ENCODE results near the gene PAK2.
"Not testable (repeated sequence)": the region's sequence is repeated elsewhere in the genome, so short reads cannot be mapped to it uniquely, and the experiment has no call there.

PAK2 gene

DNA sequence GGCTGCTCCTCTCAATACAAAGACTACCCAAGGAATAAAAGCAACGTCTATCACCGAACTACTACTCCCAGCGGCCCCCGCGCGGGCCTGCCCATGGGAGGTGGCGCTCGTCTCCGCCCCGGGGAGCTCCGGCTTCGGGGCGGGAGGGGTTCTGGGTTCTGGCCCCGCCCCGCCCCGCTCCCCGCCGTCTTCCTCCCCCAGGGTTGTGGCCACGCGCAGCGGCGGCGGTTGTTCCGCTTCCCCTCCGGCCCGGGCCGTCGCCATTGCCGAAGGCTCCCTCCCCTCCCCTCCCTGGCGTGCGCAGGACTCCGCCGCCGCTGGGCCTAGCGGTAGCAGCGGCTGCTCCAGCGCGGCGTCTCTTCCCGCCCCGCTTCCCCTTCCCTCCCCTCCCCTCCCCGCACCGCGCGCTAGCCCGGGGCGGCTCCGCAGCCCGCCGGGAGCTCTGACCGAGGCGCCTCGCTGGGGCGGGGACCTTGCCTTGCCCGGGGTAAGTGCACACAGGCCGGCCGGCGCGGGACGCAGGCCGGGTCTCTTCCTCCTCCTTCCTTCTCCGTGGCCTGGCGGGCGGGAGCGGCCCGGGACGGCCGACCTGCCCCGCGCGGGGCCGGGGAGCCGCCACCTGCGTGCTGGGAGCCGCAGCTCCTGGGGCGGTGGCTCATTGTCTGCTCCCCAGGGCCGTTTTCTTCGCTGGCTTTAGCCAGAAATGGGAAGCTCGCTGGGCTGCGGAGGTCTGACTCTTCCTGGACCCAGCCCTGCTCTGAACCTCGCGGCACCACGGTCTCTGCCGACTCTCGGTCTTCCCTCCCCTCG lies at the start of gene PAK2:
Gene PAK2, plus strand, starts transcription at position 187 of the 810 bp plus-strand sequence. CDS start 42,790 bp downstream, outside the sequence.
- DNase-seq (ENCODE audit: low read depth in 1 of 2, low spot score in 1 of 2): peak; percentile 83 to 86

DNA sequence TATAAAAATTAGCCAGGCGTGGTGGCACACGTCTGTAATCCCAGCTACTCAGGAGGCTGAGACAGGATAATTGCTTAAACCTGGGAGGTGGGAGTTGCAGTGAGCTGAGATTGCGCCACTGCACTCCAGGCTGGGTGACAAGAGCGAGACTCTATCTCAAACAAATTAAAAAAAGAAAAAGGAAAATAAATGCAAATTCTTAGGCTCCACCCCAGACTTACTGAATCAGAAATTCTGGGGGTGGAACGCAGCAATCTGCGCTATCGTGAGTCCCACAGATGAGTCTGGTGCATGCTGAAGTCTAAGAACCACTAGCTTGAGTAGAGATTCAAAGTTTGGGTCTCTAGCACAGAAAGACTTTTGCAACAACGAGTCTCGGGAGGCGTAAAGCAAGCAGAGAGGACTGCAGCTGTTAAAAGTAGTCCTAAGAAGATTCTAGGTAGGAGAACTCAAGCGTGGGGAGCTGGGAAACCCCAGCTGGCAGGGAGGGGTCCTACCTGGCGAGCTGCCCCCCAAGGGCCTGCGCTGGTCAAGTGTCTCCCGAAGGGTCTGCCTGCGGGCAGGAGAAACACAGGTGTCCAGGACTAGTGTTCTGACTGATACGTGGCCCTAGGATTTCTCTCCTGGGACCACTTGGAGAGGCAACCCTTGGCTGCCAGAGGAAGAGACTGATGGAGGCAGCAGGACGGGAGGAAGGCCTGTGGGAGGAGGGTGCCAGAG lies 49.6 kb upstream of the PAK2 start:
- DNase-seq (ENCODE audit: low read depth in 1 of 2, low spot score in 1 of 2): no peak

DNA sequence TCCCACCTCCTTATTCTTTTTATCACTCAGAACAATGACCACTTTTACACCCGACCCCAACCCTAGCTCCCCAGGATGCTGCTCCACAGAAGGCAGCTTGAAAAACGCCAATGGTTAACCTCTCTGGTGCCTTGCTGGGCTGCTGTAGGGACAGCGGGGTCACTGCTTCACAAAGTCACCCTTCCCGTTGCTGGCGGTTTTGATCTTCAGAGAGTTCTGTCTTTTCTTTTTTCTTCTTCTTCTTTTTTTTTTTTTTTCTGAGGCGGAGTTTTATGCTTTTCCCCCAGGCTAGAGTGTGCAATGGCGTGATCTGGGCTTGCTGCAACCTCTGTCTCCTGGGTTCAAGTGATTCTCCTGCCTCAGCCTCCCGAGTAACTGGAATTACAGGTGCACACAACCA lies 48.3 kb upstream of the PAK2 start:
- no peak for DNase-seq (ENCODE audit: low read depth in 1 of 2, low spot score in 1 of 2)

DNA sequence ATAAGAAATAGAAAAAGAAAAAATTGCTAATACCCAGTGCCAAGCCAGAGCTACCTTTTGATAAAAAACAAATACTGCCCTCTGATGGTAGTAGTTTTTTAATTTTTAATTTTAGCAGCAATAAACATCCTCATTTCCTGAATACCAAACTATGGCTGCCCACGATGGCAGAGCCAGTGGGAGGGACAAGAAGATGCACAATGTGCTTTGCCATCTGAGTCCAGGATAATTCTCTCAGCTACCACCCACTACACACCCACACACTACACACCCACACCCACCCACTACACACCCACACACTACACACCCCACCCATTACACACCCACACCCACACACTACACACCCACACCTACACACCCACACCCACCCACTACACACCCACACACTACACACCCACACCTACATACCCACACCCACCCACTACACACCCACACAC lies 45.4 kb upstream of the PAK2 start:
- DNase-seq (ENCODE audit: low read depth in 1 of 2, low spot score in 1 of 2): no peak

DNA sequence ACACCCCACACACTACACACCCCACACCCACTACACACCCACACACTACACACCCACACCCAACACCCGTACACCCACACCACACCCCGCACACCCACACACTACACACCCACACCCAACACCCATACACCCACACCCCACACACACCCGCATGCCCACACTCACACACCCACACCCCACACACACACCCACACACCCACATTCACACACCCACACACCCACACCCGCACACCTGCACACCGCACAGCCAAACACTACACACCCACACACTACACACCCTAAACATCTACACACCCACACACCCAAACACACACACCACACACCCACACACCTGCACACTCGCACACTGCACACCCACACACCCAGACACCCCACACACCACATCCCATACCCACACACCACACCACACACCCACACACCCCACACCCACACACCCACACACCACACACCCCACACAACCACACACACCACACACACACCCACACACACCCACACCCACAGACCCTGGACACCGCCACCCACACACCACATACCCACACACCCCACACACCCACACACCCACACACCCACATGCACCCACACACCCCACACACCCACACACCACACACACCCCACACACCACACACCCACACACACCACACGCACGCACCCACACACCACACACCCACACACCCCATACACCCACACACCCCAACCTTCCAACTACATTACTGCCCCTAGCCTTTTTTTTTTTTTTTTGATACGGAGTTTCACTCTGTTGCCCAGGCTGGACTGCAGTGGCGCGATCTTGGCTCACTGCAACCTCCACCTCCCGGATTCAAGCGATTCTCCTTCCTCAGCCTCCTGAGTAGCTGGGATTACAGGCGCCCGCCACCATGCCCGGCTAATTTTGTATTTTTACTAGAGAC lies 44.5 kb upstream of the PAK2 start:
- DNase-seq (ENCODE audit: low read depth in 1 of 2, low spot score in 1 of 2): no peak

DNA sequence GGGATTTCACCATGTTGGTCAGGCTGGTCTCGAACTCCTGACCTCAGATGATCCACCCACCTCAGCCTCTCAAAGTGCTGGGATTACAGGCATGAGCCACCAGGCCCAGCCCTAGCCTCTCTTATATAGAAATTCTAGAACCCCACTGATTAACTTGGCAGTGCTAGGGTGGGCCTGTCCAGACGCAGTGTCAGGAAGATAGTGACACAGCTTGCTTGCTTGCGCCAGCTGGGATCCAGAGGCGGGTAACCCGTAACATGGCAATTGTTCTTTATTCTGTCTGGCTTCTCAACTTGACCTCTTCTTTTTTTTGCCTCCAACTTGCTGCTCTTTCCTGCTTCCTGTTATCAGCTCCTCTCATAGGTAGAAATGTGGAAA lies 43.8 kb upstream of the PAK2 start:
- no peak for DNase-seq (ENCODE audit: low read depth in 1 of 2, low spot score in 1 of 2)

DNA sequence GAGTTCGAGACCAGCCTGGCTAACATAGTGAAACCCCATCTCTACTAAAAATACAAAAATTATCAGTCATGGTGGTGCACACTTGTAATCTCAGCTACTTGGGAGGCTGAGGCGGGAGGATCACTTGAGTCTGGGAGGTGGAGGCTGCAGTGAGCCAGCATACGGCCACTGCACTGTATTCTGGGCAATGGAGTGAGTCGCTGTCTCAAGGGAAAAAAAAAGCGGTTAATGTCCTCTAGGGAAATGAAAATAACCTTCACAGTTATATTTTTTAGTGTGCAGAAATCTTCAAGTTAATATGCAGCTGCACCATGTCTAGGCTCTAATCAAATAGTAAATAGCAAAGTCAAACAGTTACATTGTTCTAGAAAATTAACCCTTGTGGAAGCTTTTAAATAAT lies 42.4 kb upstream of the PAK2 start:
- no peak for DNase-seq (ENCODE audit: low read depth in 1 of 2, low spot score in 1 of 2)

DNA sequence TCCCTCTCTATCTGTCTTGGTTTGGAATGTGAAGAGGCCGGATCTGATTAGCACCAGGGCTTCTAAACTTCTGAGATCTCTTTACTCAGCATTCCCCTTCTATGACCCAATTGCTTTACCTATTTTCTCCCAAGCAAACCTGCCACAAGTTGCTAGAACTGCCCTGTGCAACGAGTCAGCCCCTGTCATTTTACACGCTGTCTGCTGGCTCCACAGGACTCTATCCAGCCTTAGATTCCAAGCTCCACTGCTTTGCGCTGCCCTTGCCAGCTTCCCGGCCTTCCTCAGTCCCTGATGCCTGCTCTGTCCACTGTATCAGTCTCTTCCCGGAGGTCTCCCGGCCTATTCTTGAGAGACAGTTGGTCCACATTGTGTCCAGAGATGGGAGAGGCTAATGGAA lies 39.9 kb upstream of the PAK2 start:
- no peak for DNase-seq (ENCODE audit: low read depth in 1 of 2, low spot score in 1 of 2)

DNA sequence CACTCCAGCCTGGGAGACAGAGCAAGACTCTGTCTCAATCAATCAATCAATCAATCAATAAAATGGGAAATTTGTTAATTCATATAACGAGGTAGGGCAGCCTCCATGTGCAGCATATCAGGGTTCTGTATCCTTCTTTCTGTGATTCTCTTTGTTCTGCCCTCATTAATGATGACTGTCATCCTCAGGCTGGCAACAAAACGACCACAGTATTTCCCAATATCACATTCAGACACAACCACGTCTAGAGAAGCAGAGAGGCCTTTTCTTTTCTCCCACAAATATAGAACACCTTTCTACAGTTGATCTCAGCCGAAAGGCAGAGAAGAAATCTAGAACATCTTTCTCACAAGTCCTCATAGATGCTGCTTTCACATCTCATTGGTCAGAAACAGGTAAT lies 38.9 kb upstream of the PAK2 start:
- DNase-seq (ENCODE audit: low read depth in 1 of 2, low spot score in 1 of 2): no peak

DNA sequence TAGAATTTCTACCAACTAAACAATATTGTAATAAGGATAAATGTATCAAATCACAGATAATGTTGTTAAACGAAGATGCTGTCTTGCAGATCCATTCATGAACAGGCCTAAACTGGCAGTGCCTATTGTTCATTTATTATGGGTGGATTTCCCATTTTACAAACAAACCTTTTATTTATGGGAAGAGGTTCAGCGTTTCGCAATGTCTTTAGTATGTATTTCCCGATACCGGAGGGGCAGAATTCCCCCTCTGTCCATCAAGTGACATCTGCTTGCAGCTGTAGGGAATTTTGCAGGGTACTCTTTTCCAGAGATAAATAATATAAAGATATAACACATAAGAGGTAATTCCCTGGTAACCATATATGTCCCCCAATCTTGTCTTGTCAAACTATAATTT lies 33.3 kb upstream of the PAK2 start:
- no peak for DNase-seq (ENCODE audit: low read depth in 1 of 2, low spot score in 1 of 2)

DNA sequence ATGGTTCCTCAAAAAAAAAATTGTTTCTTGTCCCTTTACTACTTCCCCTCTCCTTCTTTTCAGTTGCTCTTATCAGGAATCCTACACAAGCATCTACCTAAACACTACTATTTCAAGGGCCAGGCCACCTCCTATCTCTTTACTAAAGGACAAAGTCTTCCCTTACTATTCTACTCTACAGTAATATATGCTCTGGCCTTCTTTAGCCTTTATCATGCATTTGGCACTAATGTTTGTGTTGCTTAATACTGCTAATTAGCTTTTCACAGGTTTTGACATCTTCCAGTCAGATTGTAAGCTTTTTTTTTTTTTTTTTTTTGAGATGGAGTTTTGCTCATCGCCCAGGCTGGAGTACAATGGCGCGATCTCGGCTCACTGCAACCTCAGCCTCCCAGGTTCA lies 32.9 kb upstream of the PAK2 start:
- no peak for DNase-seq (ENCODE audit: low read depth in 1 of 2, low spot score in 1 of 2)

DNA sequence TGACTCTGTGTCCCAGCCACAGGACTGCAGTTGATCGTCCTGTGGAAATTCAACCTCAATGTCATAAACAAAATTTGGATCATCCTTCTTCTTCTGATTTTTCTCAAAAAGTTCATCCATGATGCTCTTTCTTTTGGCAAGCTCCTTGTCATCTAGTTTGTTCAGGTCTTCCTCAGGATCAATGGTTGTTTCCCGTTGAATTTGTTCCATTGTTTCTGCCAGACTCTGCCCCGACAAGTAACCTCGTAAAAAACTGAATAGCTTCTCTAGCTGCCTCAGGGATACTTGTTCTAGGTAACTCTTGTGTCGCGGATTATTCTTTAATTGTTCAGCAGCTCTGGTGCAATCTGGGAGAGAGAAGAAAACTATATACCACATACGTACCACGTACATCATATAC lies 32.1 kb upstream of the PAK2 start:
- DNase-seq (ENCODE audit: low read depth in 1 of 2, low spot score in 1 of 2): no peak

DNA sequence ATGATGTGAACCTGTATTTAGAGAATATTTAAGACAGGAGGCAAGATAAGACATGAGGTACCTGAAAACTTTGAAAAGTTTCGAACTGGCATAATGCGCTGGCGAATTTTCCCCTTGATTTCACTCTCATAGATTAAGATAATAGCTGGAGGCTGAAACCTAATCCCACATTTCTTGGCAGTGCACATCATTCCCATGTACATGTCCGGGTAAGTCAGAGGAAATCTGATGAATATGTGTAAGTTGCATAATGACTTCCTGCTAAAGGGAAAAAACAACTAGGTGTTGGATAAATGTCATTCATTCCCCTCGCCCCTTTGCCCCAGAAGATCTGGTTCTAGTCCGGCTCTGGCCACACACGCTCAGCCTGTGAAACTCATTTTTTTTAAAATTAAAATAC lies 31.2 kb upstream of the PAK2 start:
- no peak for DNase-seq (ENCODE audit: low read depth in 1 of 2, low spot score in 1 of 2)

DNA sequence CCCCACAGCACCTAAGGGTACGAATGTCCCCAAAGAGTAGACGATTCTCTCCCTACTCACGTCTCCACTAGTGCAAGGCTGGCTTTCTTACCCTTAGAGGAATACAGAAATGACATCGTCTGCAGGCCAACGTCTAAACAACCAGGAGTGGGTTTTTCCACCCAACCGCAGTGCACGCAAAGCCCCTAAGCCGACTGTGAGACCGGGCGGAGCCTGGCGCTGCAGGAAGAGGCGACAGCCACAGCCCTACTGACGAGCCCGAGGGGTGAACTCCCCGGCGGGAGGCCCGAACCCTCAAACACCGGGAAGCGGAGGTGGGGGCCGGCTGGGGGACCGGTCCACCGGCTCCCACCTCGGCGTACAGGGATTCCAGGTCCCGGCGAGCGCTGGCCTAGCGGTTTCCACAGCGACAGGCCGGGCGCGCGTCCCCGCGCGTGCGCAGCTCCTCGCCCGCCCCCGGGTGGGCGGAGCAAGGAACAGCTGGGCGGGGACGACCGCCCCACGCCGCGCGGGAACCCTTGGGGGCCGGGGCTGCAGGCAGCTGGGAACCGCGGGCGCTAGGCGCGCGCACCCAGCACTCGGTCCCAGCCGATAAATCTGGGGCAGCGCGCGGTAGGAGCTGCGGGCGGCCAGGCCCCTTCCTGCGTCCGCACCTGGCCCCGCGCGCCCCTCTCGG lies 27.7 kb upstream of the PAK2 start, which contains the start of the genes CEP19 and PIGX:
Gene CEP19, minus strand, starts transcription at position 413 of the 676 bp plus-strand sequence. CDS start 3,593 bp downstream, outside the sequence.
Gene PIGX, plus strand, starts transcription at position 540 of the 676 bp plus-strand sequence.
- peak; percentile 66 to 81 for DNase-seq (ENCODE audit: low read depth in 1 of 2, low spot score in 1 of 2)

DNA sequence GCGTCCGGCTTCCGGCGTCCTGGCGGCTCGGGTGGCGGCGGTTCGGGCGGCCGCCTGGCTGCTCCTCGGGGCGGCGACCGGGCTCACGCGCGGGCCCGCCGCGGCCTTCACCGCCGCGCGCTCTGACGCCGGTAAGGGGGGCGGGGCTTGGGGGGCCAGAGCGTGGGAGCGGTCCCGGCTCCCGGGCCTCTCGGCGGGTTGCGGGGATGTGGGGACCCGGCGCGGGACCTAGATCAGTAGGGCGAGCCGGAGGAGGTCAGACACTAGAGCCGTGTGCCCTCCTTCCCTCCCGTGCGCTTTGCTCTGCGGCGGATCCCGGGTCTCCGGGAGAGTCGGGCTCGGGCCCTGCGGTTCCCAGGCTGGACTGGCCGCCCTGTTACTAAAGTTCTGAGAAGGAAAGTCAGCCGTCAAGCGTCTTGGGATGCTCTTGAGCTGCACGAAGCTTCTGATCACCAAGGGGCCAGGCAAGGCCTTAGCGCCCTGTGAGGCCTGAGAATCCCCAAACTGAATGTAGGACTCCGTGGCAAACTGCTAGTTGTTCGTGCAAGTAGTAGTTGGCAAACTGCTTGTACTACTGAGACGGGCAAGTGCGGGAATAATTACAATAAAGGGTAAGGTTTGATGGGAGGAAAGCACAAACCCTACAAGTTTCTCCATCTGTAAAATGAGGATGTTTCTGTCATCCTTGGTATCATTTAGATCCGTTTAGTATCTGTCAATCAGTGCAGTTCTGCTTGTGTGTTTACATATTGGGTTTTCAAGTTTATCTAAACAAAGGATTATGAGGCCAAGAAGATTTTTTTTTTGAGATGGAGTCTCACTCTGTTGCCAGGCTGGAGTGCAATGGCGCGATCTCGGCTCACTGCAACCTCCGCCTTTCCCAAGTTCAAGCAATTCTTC lies 26.9 kb upstream of the PAK2 start:
- DNase-seq (ENCODE audit: low read depth in 1 of 2, low spot score in 1 of 2): peak; percentile 16 to 68

DNA sequence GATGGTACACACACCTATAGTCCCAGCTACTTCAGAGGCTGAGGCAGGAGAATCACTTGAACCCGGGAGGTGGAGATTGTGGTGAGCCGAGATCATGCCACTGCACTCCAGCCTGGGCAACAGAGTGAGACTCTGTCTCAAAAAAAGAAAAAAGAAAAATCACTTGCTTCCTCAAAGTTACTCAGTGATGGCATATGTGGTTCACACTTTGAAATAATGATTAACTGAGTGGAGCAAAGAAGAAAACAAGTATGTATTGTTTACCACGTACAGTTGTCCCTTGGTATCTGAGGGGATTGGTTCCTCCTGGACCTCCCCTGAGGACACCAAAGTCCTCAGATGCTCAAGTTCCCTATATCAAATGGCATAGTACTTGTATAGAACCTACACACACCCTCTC lies 22.5 kb upstream of the PAK2 start:
- DNase-seq (ENCODE audit: low read depth in 1 of 2, low spot score in 1 of 2): not testable (repeated sequence)

DNA sequence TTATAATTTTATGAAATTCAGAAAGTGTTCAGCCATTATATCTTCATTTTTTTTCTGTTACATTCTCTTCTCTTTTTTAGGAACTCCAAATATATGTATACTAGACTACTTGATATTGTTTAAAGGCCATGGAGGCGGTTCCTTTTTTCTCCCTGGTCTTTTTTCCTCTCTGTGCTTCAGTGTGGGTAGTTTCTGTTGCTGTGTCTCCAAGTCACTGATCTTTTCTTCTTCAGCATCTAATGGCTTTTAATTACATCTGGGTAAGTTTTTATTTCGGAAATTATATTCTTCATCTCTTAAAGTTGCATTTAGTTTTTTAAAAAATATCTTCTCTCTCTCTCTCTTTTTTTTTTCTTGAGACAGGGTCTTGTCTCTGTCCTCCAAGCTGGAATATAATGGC lies 18.6 kb upstream of the PAK2 start:
- no peak for DNase-seq (ENCODE audit: low read depth in 1 of 2, low spot score in 1 of 2)

DNA sequence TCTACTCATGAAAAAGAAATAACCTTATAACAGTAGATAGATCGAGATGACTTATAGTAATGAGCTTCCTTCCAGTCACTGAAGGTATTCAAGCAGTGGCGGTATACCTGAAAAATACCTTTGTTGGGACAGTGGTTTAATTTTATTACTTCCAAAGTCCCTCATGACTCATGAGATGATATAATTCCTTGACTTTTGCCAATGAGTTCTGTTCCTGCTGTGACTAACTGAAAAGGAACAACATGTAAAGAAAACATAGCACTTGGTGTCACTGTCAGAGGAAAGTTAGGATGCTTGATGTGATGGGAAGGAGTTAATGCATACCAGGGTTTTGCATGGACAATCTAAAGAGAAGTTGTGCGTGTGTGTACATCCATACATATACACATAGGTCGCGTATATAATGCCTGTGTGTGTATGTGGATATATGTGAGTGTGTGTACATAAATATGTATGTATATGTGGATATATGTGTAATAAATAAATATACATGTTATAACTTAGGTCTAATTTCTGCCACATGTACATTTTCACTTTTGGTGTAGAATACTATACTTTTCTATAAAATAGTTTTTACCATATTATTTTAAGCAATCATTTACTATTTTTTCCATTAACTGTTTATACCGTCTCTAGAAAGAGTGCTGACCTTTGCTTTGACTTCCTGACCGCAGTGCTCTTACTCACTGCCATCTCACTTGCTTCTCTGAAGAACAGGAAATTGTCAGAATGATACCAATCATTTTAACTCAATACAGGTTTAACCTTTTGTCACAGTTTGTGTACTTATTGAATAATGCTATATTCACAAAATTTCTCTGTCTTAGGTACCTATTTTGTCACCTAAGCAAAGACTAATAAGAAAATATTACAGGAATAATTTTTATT lies 12.6 kb upstream of the PAK2 start:
- no peak for DNase-seq (ENCODE audit: low read depth in 1 of 2, low spot score in 1 of 2)

DNA sequence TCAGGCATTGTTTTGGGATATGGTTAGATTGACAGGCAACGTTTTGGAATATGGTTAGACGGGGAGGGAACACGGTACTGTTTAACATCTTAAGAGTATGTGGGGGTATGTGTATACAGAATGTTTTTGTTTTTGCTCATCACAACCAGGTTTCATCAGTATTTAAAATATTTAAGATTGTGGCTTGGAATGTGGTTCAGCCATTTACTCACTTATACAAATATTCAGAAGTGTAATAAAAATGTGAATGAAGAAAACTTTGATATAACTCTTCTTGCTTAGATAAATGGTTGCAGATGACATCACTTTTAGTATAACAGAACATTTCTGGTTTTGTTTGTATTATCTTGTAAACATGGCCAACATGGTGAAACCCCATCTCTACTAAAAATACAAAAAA lies 3.9 kb upstream of the PAK2 start:
- no peak for DNase-seq (ENCODE audit: low read depth in 1 of 2, low spot score in 1 of 2)

All from activated T-helper 1 cell treated with anti-CD3 and anti-CD28 coated beads, Interleukin-2, amount 50 U/mL, for 16 hours (primary cell).